H4 (cell line): ENCODE measurements around the gene RASD2. TPM values are rescaled to one million over a fixed set of nuclear protein-coding genes. Genes with fewer than 3 reads are reported as not detected.
"Not testable (repeated sequence)": the region's sequence is repeated elsewhere in the genome, so short reads cannot be mapped to it uniquely, and the experiment has no call there.

Experiments
- DNase-seq: peaks from one replicate; pipeline ENCODE4 v3.0.0-alpha.2; 2015; ENCODE audit warnings: low spot score
- total RNA-seq: library from RNA; depleted of rRNA; stranded (reverse); fragments of >200 nt; shearing (Covaris generic); gene quantifications from 2 replicates; pipeline ENCODE4 v1.2.3, GENCODE V29; 2014; rRNA removed

RASD2 gene
- 0.08 and 0.43 TPM in 2 replicates for total RNA-seq

- peak; percentile 35 for DNase-seq
Measured at GRCh38 chr22:35540595-35541253, at the start of gene RASD2. Gene RASD2, plus strand, starts transcription at chr22:35540831. Its CDS starts 5,979 bp downstream, at chr22:35546810.

DNA sequence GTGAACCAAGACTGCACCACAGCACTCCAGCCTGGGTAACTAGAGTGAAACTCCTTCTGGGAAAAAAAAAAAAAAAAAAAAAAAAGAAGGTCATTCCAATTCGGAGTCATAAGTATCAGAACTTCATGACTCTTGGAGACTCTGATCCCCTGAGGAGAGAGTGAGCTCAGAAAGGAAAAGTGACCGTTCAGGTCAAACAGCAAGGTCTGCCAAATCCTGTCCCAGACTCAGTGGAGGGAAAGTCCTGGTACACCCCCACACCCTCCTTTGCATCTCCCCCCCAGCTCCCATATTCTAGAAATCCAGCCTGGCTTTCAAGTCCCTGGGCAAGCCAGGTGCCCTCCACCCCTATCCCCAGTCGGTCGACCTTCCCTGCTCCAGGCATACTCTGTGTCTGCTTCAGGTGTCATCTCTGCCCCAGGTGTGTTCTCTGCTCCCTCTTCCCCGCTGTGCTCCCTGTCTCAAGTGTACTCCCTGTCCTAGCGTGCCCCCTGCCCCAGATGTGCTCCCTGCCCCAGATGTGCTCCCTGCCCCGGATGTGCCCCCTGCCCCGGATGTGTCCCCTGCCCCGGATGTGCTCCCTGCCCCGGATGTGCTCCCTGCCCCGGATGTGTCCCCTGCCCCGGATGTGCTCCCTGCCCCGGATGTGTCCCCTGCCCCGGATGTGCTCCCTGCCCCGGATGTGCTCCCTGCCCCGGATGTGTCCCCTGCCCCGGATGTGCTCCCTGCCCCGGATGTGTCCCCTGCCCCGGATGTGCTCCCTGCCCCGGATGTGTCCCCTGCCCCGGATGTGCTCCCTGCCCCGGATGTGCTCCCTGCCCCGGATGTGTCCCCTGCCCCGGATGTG, 49.3 kb upstream of the RASD2 start:
- not testable (repeated sequence) for DNase-seq

DNA sequence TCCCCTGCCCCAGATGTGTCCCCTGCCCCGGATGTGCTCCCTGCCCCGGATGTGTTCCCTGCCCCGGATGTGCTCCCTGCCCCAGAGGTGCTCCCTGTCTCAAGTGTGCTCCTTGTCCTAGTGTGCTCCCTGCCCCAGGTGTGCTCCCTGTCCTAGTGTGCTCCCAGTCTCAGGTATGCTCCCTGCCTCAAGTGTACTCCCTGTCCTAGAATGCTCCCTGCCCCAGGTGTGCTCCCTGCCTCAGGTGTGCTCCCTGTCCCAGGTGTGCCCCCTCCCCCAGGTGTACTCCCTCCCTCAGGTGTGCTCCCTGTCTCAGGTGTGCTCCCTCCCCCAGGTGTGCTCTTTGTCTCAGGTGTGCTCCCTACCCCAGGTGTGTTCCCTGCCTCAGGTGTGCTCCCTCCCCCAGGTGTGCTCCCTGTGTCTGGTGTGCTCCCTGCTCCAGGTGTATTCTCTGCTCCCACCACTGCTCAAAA, 48.7 kb upstream of the RASD2 start:
- DNase-seq: no peak

GRCh38 chr22:35493074-35493473, 47.6 kb upstream of the RASD2 start:
- no peak for DNase-seq

- DNase-seq: not testable (repeated sequence)
Measured at GRCh38 chr22:35495711-35496110, 44.9 kb upstream of the RASD2 start.

DNA sequence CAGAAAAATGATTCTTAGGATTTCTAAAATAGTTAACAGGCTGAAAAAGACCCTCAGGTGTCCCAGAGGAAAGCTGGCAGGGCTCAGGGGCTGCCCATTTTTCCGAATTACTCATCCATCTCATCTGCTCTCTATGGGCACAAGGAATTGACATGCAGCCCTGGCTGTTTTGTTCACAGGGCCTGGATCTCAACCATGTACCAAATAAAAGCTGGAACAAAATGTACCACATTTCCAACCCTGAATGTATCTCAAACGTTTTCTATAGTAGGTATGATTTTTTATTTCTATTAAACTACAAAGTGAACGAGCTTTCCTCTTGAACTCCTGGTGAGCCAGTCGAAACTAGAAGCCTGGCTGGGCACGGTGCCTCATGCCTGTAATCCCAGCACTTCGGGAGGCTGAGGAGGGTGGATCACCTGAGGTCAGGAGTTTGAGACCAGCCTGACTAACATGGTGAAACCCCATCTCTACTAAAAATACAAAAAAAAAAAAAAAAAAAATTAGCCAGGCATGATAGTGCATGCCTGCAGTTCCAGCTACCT, 43.8 kb upstream of the RASD2 start:
- DNase-seq: no peak

GRCh38 chr22:35498026-35498800, 42.4 kb upstream of the RASD2 start:
- no peak for DNase-seq

DNA sequence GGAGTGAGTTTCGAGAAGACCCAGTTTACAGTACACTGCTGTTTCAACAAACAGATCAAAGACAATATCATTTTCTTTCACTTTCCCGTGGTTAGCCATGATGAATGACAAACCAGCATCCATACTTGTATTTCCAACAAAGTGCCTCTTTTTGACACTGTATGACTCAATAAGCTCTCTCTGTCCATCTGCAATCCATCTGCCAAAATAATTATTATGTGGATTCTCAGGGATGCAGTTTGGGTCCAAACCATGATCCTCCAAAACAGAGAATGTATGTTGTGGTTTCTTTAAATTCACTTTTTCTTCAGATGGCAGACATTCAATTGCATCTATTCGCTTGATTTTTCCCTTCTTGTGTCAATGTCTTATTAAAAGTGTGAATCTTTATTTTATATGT, 37.8 kb upstream of the RASD2 start:
- no peak for DNase-seq

GRCh38 chr22:35505399-35506258, 35.0 kb upstream of the RASD2 start:
- no peak for DNase-seq

GRCh38 chr22:35506259-35506570, 34.4 kb upstream of the RASD2 start:
- DNase-seq: peak; percentile 62

DNA sequence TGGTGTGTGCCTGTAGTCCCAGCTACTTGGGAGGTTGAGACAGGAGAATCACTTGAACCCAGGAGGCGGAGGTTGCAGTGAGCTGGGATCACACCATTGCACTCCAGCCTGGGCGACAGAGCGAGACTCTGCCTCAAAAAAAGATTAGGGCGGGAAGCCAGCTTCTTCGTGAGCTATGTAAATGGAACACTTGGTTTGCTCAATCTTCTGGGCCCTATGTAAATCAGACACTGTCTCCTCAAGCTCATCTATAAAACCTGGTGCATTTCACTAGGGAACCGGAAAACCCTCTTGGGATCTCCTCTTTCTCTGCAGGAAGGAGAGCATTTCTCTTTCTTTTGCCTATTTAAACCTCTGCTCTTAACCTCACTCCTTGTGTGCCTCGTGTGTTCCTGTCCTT, 32.8 kb upstream of the RASD2 start:
- not testable (repeated sequence) for DNase-seq

- DNase-seq: no peak
Measured at GRCh38 chr22:35509451-35509850, 31.2 kb upstream of the RASD2 start.

GRCh38 chr22:35509960-35510359, 30.7 kb upstream of the RASD2 start:
- no peak for DNase-seq

DNA sequence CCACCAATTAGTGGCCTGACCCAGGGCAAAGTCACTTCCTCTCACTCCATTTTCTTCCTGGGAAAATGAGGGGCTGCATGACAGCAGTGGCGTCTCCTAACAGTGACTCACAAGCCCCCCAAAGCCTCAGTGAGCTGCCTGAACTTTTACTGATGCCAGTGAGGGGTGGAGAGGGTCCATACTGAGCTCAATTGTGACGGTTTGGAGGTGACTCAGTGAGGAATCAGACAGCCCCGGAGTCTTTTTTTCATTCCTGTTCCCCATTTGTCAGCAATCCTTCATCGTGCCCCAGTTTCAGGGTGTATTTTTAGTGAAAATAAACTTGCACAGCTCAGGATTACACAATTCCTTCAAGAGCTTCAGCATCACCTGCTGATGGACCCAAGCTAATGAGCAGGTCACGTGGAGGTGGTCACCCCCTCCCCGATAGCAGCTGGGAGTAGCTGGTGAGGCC, 30.1 kb upstream of the RASD2 start:
- no peak for DNase-seq

DNA sequence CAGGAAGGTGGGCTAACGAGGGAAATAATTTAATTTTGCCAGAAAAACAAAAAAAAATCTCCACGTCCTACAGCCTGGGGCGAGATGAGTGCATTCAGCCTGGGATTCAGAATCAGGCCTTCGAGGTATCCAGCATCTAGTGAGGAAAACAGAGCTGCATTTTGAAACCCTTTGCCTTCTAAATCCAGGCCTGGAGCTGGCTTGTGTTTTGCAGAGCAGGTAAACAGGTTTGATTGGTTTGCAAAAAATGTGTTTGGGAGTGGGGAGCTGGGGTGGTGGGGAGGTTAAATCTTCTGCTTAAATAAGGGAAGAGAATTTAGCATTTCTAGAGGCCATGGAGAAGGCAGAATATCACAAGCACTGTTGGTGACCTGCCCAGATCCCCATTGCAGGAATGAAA, 29.7 kb upstream of the RASD2 start:
- no peak for DNase-seq

- no peak for DNase-seq
Measured at GRCh38 chr22:35514366-35514765, 26.3 kb upstream of the RASD2 start.

GRCh38 chr22:35515952-35516351, 24.7 kb upstream of the RASD2 start:
- not testable (repeated sequence) for DNase-seq

- no peak for DNase-seq
Measured at GRCh38 chr22:35516723-35517122, 23.9 kb upstream of the RASD2 start.

- no peak for DNase-seq
Measured at GRCh38 chr22:35517207-35517606, 23.4 kb upstream of the RASD2 start.

DNA sequence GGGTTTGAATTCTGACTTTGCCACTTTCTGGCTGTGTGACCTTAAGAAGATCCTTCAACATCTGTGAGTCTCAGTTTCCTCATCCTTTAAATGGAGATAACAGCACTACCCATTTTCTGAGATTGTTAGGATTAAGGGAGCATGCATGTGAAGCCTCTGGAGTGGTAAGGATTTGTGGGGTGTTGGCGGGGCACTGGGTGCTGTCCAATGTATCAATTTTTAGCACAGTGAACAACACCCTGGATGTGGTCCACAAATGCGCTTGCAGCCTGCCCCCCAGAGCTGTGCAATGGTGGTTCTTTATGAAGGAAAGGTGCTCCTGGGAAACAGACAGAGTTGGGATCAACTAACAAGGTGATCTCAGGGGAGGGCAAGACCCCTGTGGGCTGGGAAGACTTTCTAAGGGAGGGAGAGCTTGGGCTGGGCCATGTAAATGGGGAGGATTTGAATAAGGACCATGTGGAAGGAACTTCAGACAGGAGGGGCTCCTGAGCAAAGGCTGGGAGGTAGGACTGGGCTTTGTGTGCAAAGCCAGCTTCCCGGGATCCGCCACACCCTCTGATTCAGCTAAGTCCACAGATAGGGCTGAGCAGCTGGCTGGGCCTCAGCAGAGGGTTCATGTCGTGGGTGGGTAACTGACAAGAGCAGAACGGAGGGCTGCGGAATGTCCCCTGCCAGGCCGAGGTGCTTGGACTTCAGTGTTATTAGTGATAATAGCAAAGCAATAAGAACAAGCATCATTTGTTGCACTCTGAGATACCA, 22.7 kb upstream of the RASD2 start:
- DNase-seq: no peak
